ENCODE results near the gene HYAL3.
A peak's percentile ranks its signal among the peaks of the same experiment; 100 is the strongest.

The HYAL3 gene

GRCh38 chr3:50317300-50317699 is 18.1 kb upstream of the HYAL3 start:
- peak; percentile 81 for TF ChIP-seq NFIC (IDR thresholded peaks at IDR 0.05)
- TF ChIP-seq CREB1 (IDR thresholded peaks at IDR 0.05; ENCODE audit: low read depth) = no peak
- TF ChIP-seq RAD21 (IDR thresholded peaks at IDR 0.05; ENCODE audit: low read depth) = no peak
- TF ChIP-seq TCF12 (IDR thresholded peaks at IDR 0.05; ENCODE audit: low read depth) = no peak
- TF ChIP-seq, protein P1, sequence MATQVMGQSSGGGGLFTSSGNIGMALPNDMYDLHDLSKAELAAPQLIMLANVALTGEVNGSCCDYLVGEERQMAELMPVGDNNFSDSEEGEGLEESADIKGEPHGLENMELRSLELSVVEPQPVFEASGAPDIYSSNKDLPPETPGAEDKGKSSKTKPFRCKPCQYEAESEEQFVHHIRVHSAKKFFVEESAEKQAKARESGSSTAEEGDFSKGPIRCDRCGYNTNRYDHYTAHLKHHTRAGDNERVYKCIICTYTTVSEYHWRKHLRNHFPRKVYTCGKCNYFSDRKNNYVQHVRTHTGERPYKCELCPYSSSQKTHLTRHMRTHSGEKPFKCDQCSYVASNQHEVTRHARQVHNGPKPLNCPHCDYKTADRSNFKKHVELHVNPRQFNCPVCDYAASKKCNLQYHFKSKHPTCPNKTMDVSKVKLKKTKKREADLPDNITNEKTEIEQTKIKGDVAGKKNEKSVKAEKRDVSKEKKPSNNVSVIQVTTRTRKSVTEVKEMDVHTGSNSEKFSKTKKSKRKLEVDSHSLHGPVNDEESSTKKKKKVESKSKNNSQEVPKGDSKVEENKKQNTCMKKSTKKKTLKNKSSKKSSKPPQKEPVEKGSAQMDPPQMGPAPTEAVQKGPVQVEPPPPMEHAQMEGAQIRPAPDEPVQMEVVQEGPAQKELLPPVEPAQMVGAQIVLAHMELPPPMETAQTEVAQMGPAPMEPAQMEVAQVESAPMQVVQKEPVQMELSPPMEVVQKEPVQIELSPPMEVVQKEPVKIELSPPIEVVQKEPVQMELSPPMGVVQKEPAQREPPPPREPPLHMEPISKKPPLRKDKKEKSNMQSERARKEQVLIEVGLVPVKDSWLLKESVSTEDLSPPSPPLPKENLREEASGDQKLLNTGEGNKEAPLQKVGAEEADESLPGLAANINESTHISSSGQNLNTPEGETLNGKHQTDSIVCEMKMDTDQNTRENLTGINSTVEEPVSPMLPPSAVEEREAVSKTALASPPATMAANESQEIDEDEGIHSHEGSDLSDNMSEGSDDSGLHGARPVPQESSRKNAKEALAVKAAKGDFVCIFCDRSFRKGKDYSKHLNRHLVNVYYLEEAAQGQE (IDR thresholded peaks at IDR 0.05; ENCODE audit: low read depth) = no peak
- no peak for TF ChIP-seq EGR1 (IDR thresholded peaks at IDR 0.05)
- no peak for TF ChIP-seq CEBPB (IDR thresholded peaks at IDR 0.05)

GRCh38 chr3:50316657-50317242 is 17.5 kb upstream of the HYAL3 start:
- no peak for TF ChIP-seq EGR1 (IDR thresholded peaks at IDR 0.05)
- TF ChIP-seq NFIC (IDR thresholded peaks at IDR 0.05) = no peak; the same call in 1 of the 2 replicates
- TF ChIP-seq YY1 (IDR thresholded peaks at IDR 0.05; ENCODE audit: low read depth) = peak; percentile 55
- peak; percentile 27; the same call in 1 of the 2 replicates for TF ChIP-seq TEAD4 (IDR thresholded peaks at IDR 0.05)
- TF ChIP-seq MAX (IDR thresholded peaks at IDR 0.05) = peak; percentile 69
- peak; percentile 64; the same call in 1 of the 2 replicates for TF ChIP-seq FOXM1 (IDR thresholded peaks at IDR 0.05; ENCODE audit: borderline replicate concordance, low read depth)
- no peak; the same call in none of the 2 replicates for TF ChIP-seq EP300 (IDR thresholded peaks at IDR 0.05; ENCODE audit: borderline replicate concordance)
- peak; percentile 88 for TF ChIP-seq TCF12 (IDR thresholded peaks at IDR 0.05; ENCODE audit: low read depth)
- TF ChIP-seq CEBPB (IDR thresholded peaks at IDR 0.05) = no peak
- TF ChIP-seq, protein P2, sequence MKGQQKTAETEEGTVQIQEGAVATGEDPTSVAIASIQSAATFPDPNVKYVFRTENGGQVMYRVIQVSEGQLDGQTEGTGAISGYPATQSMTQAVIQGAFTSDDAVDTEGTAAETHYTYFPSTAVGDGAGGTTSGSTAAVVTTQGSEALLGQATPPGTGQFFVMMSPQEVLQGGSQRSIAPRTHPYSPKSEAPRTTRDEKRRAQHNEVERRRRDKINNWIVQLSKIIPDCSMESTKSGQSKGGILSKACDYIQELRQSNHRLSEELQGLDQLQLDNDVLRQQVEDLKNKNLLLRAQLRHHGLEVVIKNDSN (IDR thresholded peaks at IDR 0.05) = no peak; the same call in 1 of the 2 replicates
- TF ChIP-seq RAD21 (IDR thresholded peaks at IDR 0.05; ENCODE audit: low read depth) = peak; percentile 14; the same call in 1 of the 2 replicates
- TF ChIP-seq, protein P1 (IDR thresholded peaks at IDR 0.05; ENCODE audit: low read depth) = no peak
- no peak for TF ChIP-seq CREB1 (IDR thresholded peaks at IDR 0.05; ENCODE audit: low read depth)
- TF ChIP-seq ZBTB7A (IDR thresholded peaks at IDR 0.05; ENCODE audit: low read depth) = 0 out of 2 replicates have a peak, but pooled peaks have one; percentile 32
- TF ChIP-seq TAF1 (IDR thresholded peaks at IDR 0.05; ENCODE audit: low read depth) = peak; percentile 60

DNA sequence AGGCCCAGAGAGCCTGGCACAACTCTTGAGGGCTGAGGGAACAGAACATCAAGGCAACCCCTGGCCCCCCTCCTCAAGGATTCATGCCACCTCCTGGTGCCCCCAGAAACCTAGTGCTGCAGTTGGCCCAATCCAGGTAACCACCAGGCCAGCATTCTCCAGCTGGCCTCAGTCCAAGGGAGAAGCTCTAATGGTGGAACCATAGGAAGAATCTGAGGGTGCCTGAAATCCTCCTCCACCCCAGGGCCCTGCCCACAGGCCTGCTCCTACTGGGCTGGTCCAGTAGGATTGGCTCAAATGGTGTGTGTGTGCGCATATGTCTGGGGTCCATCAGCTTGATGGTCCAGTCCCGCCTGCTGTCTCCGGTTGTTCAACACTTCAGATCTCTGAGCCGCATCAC is 15.6 kb upstream of the HYAL3 start:
- TF ChIP-seq, protein P1 (IDR thresholded peaks at IDR 0.05; ENCODE audit: low read depth) = no peak
- TF ChIP-seq, protein P2 (IDR thresholded peaks at IDR 0.05) = no peak
- no peak for TF ChIP-seq TEAD4 (IDR thresholded peaks at IDR 0.05)

DNA sequence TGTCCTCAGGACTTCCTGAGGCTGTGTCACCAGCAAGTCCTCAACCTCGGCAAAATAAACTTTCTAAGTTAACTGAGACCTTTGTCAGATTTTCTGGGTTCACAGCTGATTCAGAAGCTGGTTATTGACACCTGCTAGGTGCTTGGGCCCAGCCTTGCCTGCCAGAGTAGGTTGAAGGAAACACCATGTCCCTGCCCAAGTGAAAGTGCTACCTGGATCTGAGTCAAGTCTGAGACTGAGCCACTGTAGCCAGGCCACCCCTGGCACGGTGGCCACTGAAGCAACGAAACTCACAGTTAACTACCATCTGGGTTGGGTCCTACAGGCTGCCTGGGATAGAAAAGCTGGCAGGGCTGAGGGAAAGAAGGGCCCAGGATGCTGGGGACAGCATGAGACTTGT is 15.1 kb upstream of the HYAL3 start:
- no peak for TF ChIP-seq TAF1 (IDR thresholded peaks at IDR 0.05; ENCODE audit: low read depth)
- no peak for TF ChIP-seq MAX (IDR thresholded peaks at IDR 0.05)
- TF ChIP-seq, protein P2 (IDR thresholded peaks at IDR 0.05) = no peak
- TF ChIP-seq NFIC (IDR thresholded peaks at IDR 0.05) = no peak
- TF ChIP-seq EGR1 (IDR thresholded peaks at IDR 0.05) = no peak
- TF ChIP-seq TCF12 (IDR thresholded peaks at IDR 0.05; ENCODE audit: low read depth) = no peak
- no peak for TF ChIP-seq CREB1 (IDR thresholded peaks at IDR 0.05; ENCODE audit: low read depth)
- no peak for TF ChIP-seq EP300 (IDR thresholded peaks at IDR 0.05; ENCODE audit: borderline replicate concordance)
- no peak for TF ChIP-seq ZBTB7A (IDR thresholded peaks at IDR 0.05; ENCODE audit: low read depth)
- TF ChIP-seq TEAD4 (IDR thresholded peaks at IDR 0.05) = no peak
- no peak for TF ChIP-seq RAD21 (IDR thresholded peaks at IDR 0.05; ENCODE audit: low read depth)
- no peak for TF ChIP-seq YY1 (IDR thresholded peaks at IDR 0.05; ENCODE audit: low read depth)
- TF ChIP-seq, protein P1 (IDR thresholded peaks at IDR 0.05; ENCODE audit: low read depth) = no peak
- TF ChIP-seq FOXM1 (IDR thresholded peaks at IDR 0.05; ENCODE audit: borderline replicate concordance, low read depth) = no peak
- no peak for TF ChIP-seq CEBPB (IDR thresholded peaks at IDR 0.05)

All from Ishikawa (cell line).